SH-SY5Y (cell line): ENCODE results near the gene UNC5CL.

Experiments
- GATA2 ChIP-seq: IDR thresholded peaks from 2 replicates; pipeline ENCODE4 v1.6.1; 2011; ENCODE audit warnings: mild to moderate bottlenecking, low read depth, low read length
- GATA3 ChIP-seq: IDR thresholded peaks from 2 replicates; pipeline ENCODE4 v1.6.1; 2011; ENCODE audit warnings: low read depth, mild to moderate bottlenecking, low read length, moderate library complexity

UNC5CL gene

DNA sequence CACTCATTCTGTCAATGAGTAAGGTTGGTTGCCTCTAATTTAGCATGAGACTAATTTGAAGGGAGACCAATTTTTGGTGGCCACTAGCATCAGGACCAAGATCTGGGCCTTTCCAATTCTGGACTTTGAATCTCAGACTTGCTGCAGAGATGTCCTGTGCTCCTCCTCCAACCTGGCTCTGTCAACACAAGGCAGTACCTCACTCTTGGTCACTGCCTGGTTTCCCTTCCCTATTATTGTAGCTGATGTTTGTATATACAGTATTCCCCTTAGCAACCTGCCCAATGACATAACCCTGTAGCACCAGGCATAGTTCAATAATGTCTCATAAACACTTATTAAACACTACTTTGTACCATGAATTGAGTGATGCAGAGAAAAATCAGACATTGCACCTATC lies 50.4 kb downstream of the UNC5CL start:
- TF ChIP-seq GATA3 (no peak), GATA2 (no peak)

DNA sequence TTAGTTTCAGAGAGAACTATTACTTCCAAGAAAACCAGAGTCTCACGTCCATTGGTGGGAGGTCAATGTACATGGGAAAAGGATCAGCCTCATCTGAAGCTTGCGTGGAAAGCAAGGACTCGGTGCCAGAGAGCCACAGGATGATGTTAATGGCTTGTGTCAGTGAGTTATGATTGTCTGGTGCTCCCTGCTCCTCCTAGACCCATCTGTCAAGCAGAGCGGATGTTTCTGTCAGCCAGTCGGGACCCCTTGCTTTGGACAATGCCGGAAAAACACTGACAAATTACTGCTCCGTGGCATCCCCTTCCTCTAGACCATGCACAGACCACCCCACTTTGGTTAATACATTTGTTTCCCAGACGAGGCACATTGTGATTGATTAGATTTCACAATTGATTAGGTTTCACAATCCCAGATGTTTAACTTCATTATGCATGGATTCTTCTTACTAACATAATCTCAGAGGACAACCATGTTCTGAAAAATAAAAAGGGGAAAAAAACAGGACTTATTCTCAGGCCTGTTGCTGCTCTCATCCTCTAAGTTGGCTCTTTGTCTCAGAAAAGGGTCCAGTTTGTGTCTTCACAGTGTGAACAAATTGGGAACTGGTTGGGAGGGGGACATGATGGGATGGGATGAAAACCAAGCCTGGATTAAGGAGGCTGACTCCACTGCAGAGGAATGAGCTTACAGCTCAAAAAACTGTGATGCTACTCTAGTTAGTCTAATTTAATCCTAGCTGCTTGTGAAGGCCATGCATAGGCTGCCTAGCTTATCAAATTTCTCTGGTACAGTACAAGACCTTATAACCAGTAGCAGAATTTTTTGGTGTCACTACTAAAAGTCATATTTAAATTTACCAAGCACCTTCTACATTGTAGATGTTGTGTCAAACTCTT lies 51.9 kb downstream of the UNC5CL start:
- no peak for TF ChIP-seq GATA3
- TF ChIP-seq GATA2 = no peak

DNA sequence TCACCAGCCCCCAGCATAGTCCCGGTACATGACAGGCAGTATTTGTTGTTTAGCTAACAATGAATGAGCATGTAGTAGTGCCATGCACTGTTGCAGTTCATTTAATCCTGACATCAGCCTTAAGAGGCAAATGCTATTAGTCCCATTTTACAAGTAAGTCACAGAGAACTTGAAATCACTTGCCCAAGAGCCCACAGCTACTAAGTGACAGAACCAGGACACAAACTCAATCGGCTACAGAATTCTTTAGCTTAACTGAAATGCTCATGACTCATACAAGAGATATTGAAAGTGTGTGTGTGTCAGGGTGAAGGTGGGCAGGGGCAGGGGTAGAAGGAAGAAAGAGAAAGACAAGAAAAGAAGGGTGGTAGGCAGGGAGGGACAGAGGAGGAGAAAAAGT lies 52.7 kb downstream of the UNC5CL start:
- TF ChIP-seq GATA2 (no peak), GATA3 (no peak)

DNA sequence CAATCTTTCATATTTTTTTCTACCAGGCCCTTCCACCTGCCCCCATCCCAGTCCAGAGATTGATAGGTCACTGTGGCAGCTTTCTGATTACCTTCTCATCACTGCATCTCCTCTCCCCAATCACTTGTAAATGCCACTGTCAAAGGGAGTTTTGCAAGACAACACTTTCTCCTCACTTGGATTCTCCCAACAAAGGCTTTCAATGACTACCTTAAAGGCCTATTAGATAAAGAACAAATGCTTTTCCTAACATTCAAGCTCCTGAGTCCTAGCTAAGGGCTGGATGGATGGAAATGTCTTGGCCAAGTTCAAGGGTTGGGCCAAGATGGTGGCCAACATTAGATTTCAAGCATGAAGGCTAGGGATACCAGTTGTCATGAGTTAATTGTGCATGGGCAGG lies 55.3 kb downstream of the UNC5CL start:
- TF ChIP-seq GATA3 = no peak
- TF ChIP-seq GATA2 = no peak

DNA sequence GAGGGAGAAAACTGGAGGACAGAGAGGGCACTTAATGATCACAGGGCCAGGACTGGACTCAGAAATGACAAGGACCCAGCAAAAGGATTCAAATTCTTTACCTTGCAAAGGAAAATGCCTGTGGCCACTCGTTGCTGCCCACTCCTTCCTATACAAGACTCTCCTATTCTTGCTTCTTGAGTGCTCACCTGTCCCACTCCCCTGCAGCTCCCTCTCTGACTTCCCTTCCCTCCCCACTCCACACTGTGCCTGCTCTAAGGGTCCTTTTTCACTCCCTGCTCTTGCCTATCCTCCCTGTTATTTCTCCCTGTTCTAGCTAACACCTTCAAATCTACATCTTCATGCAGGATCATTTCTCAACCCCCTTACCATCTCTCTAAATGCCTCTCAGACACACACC lies 56.1 kb downstream of the UNC5CL start:
- TF ChIP-seq GATA3 (no peak), GATA2 (no peak)

DNA sequence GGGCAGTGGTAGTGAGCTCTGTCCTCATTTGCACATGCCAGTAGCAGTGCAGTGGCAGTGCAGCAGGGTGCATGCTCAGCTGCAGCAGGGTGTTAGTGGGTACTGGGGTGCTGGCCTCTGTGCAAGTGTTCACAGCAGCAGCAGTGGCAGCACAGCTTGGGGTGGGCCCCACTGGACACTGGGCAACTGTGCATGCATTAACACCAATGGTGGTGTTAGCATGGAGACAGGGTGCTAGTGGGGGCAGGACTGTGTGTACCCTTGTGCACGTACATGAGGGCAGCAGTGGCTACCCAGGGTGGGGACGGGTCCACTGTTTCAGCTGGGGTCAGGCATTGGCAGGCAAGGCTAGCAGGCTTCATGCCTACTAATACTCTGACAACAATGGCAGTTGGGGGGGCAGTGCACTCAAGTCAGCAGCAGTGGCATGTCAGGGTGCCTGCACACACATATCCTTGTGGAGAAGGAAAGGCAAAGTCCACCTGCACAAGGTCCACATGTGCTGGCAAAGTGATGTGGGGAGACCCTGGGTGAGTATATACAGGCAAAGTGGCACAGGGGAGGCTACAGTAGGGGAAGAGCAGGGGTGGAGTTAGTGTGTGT lies 60.2 kb downstream of the UNC5CL start:
- TF ChIP-seq GATA2 (no peak), GATA3 (no peak)

DNA sequence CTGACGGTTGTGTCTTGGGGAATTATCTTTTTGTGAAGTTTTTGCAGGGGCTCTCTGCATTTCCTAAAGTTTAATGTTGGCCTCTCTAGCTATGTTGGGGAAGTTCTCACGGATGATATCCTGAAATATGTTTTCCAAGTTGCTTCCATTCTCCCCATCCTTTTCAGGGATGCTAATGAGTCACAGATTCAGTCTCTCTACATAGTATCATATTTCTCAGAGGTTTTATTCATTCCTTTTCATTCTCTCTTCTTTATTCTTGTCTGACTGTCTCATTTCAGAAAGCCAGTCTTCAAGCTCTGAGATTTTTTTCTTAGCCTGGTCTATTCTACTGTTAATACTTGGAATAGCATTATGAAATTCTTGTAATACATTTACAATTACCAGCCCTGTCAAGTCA lies 61.3 kb downstream of the UNC5CL start:
- TF ChIP-seq GATA2 (no peak), GATA3 (no peak)

DNA sequence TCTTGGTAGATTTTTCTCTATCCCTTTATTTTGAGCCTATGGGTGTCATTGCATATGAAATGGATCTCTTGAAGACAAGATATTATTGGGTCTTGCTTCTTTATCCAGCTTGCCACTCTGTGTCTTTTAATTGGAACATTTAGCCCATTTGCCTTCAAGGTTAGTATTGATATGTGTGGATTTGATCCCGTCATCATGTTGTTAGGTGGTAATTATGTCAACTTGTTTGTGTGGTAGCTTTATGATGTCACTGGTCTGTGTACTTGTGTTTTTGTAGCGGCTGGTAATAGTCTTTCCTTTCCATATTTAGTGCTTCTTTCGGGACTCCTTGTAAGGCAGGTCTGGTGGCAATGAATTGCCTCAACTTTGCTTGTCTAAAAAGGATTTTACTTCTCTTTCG lies 61.9 kb downstream of the UNC5CL start:
- TF ChIP-seq GATA2 (no peak), GATA3 (no peak)
